Measurements from ENCODE around the gene ADAMTS12.
A peak's percentile ranks its signal among the peaks of the same experiment; 100 is the strongest.

ADAMTS12 gene

DNA sequence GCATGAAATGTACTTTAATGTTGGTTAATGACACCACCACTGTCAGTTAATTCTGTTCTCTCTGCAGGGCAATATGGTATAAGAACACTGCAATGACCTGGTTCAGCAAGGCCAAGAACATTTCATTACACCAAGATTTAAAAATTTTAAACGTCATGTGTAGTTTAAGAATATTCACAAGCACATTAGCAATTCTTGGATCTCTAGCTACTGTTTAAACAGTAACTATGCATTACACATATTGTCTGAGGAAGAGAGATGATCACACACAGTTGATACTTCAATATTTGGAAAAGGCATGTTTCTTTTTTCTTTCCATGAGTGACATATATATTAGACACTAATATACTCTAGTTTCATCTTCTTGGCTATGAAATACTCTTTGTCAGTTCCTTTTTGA, 143.0 kb downstream of the ADAMTS12 start:
- TF ChIP-seq JUND (IDR thresholded peaks at IDR 0.05; ENCODE audit: low read depth): no peak
- DNase-seq (ENCODE audit: low read depth in 1 of 2, low spot score in 1 of 2): no peak
- in situ Hi-C loops (cut with HindIII; ENCODE audit: low pct_unique_long_range_greater_than_20kb, low sequenced_read_pairs): no loop called here

DNA sequence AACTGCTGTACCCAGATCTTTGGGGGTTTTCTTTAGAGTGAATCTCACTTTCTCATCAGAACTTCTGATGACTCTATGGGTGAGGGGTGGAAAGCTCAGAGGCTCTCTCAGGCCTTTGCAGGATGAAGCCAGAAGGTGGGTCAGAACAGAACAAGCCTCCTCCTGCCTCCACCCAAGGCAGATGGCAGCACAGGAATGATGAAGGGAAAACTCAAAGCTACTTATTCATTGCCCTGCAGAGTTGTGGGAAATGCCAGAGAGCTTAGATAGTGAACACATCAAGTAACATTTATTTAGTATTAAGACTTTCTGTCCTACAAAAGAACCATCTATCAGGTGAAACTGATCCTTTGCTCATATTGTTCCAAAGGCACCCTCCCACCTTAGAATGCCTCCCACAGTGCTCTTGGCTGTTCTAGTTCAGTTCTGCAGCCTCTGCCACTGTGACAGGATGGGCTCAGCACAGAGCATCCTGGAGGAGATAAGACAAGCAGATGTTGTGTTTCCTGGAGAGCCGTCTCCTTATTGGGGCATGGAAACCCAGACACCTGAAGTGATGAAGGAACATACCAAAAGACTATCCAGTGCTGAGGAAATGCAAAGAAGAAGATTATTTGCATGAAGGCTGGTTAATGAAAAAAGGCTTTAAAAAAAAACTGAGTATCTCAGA, 146.6 kb downstream of the ADAMTS12 start:
- no peak for DNase-seq (ENCODE audit: low read depth in 1 of 2, low spot score in 1 of 2)
- in situ Hi-C loops (cut with HindIII; ENCODE audit: low pct_unique_long_range_greater_than_20kb, low sequenced_read_pairs): no loop called here
- no peak for TF ChIP-seq JUND (IDR thresholded peaks at IDR 0.05; ENCODE audit: low read depth)

DNA sequence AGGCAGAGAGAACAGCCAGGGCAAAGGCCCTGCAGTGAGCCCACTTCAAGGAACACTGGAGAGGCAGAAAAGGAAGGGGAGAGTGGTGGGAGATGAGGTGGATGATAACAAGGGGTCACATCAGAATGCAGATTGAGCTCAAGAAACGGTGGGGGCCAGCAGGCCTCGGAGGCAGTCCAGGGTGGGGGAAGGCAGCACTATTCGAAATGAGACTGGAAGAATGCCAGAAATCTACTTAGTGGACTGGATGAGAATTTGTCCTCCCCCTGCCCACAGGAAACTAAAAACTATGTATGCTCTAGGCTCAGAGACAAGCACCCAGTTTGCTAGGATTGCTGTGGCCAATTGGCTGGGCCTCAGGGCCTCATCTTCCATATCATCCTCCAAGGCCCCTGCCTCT, 148.7 kb downstream of the ADAMTS12 start:
- in situ Hi-C loops (cut with HindIII; ENCODE audit: low pct_unique_long_range_greater_than_20kb, low sequenced_read_pairs): no loop called here
- no peak for DNase-seq (ENCODE audit: low read depth in 1 of 2, low spot score in 1 of 2)
- no peak for TF ChIP-seq JUND (IDR thresholded peaks at IDR 0.05; ENCODE audit: low read depth)

DNA sequence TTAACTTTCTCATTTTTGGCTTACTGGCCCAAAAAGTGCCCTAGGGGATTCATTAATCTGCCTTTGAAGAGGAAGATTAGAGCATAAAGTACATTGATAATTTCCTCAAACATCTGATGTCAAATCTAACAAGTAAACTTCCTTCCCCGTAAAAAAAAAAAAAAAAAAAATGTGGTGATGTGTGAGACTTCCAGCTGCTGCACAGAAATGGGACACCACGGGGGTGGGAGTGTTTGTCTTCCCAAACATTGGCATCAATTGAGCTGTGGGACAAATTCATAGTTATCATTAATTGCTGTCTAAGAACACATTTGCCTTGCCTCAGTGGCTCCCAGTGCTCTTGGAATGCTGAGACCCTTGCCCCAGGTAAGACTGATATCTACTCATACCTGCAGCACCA, 149.6 kb downstream of the ADAMTS12 start:
- in situ Hi-C loops (cut with HindIII; ENCODE audit: low pct_unique_long_range_greater_than_20kb, low sequenced_read_pairs): no loop called here
- no peak for DNase-seq (ENCODE audit: low read depth in 1 of 2, low spot score in 1 of 2)

DNA sequence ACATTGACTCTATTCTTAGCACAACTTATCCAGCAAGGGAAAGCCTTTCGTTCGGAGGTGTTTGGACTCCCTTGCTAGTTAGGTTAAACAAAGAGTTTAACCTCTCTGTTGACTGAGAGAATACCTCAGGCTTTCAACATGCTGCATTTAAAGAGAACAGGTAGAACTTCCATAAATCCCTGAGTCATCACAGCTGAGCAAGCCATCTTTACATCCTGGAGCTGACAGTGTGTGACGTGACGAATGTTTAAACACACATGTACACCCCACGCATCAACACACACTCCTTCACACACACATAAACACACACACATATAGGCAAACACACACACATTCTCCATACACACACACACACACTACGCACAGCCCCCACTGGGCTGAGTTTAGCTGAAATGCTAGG, 152.8 kb downstream of the ADAMTS12 start:
- TF ChIP-seq JUND (IDR thresholded peaks at IDR 0.05; ENCODE audit: low read depth): no peak
- DNase-seq (ENCODE audit: low read depth in 1 of 2, low spot score in 1 of 2): peak; percentile 18 to 80
- in situ Hi-C loops (cut with HindIII; ENCODE audit: low pct_unique_long_range_greater_than_20kb, low sequenced_read_pairs): no loop called here

More for the DNA sequence above, 149.6 kb downstream of the ADAMTS12 start:
- no peak for TF ChIP-seq JUND (IDR thresholded peaks at IDR 0.05; ENCODE audit: low read depth)

DNA sequence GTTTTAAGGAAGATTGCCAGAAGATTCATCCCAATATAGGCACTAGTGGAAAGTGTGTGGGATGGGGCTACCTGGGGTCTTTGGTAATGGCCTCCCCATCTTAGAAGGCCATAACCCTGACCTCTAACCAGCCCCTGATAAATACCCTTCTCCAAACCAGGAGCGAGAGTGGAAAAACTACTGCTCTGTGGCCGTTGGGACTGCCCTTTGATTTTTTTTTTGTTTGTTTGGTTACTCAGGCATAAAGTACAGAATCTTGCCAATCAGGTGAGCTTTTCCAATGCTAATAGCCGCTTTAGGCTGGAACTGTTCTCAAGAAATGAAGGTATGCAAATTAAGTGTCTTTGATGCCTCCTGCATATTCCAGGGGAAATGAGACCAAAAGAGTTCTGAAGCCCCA, 153.7 kb downstream of the ADAMTS12 start:
- in situ Hi-C loops (cut with HindIII; ENCODE audit: low pct_unique_long_range_greater_than_20kb, low sequenced_read_pairs): no loop called here

DNA sequence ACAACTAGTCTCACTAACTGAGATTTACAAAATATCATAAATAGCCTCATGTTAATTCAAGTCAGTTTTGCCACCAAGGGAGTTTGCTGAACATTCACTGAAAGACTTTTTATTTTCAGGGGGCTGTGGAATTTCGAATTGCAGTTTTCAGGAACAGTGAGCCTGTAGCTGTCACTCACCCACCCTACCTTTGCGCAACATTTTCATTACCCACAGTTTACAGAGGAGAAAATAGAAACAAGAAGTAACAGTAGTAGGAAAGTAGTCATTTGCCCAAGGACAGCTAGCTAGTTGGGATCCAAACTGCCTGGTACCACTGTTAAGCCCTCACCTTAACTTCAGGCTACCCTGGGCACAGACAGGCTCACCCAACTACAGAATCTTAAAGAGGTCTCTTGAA, 154.1 kb downstream of the ADAMTS12 start:
- no peak for TF ChIP-seq JUND (IDR thresholded peaks at IDR 0.05; ENCODE audit: low read depth)
- DNase-seq (ENCODE audit: low read depth in 1 of 2, low spot score in 1 of 2): no peak
- in situ Hi-C loops (cut with HindIII; ENCODE audit: low pct_unique_long_range_greater_than_20kb, low sequenced_read_pairs): no loop called here

More for the DNA sequence above, 153.7 kb downstream of the ADAMTS12 start:
- DNase-seq (ENCODE audit: low read depth in 1 of 2, low spot score in 1 of 2): peak in 1 of 2 experiments; percentile 42
- TF ChIP-seq JUND (IDR thresholded peaks at IDR 0.05; ENCODE audit: low read depth): no peak

GRCh38 chr5:33737284-33737683, 154.5 kb downstream of the ADAMTS12 start:
- in situ Hi-C loops (cut with HindIII; ENCODE audit: low pct_unique_long_range_greater_than_20kb, low sequenced_read_pairs): no loop called here

GRCh38 chr5:33736510-33736909, 155.3 kb downstream of the ADAMTS12 start:
- TF ChIP-seq JUND (IDR thresholded peaks at IDR 0.05; ENCODE audit: low read depth): no peak
- peak in 1 of 2 experiments; percentile 57 for DNase-seq (ENCODE audit: low read depth in 1 of 2, low spot score in 1 of 2)
- in situ Hi-C loops (cut with HindIII; ENCODE audit: low pct_unique_long_range_greater_than_20kb, low sequenced_read_pairs): no loop called here

More at GRCh38 chr5:33737284-33737683, 154.5 kb downstream of the ADAMTS12 start:
- DNase-seq (ENCODE audit: low read depth in 1 of 2, low spot score in 1 of 2): no peak
- TF ChIP-seq JUND (IDR thresholded peaks at IDR 0.05; ENCODE audit: low read depth): no peak

DNA sequence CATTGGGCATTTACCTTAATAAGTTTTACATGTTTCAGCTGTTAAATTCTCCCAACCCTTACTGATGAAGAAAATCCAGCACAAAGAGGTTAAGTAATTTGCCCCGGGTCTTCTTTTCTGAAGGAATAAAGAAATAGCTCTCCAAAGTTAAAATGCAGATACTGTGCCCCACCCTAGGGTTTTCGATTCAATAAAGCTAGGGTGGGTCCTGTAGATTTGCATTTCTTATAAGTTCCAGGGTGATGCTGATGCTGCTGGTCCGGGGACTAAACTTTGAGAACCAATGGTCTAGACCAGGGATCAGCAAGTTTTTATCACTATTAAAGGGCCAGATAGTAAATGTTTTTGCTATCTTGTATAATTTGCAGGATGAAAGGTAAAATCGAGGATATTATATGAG, 156.7 kb downstream of the ADAMTS12 start:
- no peak for DNase-seq (ENCODE audit: low read depth in 1 of 2, low spot score in 1 of 2)
- in situ Hi-C loops (cut with HindIII; ENCODE audit: low pct_unique_long_range_greater_than_20kb, low sequenced_read_pairs): no loop called here
- TF ChIP-seq JUND (IDR thresholded peaks at IDR 0.05; ENCODE audit: low read depth): no peak

GRCh38 chr5:33734537-33734936, 157.3 kb downstream of the ADAMTS12 start:
- TF ChIP-seq JUND (IDR thresholded peaks at IDR 0.05; ENCODE audit: low read depth): no peak
- DNase-seq (ENCODE audit: low read depth in 1 of 2, low spot score in 1 of 2): no peak
- in situ Hi-C loops (cut with HindIII; ENCODE audit: low pct_unique_long_range_greater_than_20kb, low sequenced_read_pairs): no loop called here

GRCh38 chr5:33733225-33733624, 158.6 kb downstream of the ADAMTS12 start:
- in situ Hi-C loops (cut with HindIII; ENCODE audit: low pct_unique_long_range_greater_than_20kb, low sequenced_read_pairs): no loop called here
- DNase-seq (ENCODE audit: low read depth in 1 of 2, low spot score in 1 of 2): no peak
- TF ChIP-seq JUND (IDR thresholded peaks at IDR 0.05; ENCODE audit: low read depth): no peak

DNA sequence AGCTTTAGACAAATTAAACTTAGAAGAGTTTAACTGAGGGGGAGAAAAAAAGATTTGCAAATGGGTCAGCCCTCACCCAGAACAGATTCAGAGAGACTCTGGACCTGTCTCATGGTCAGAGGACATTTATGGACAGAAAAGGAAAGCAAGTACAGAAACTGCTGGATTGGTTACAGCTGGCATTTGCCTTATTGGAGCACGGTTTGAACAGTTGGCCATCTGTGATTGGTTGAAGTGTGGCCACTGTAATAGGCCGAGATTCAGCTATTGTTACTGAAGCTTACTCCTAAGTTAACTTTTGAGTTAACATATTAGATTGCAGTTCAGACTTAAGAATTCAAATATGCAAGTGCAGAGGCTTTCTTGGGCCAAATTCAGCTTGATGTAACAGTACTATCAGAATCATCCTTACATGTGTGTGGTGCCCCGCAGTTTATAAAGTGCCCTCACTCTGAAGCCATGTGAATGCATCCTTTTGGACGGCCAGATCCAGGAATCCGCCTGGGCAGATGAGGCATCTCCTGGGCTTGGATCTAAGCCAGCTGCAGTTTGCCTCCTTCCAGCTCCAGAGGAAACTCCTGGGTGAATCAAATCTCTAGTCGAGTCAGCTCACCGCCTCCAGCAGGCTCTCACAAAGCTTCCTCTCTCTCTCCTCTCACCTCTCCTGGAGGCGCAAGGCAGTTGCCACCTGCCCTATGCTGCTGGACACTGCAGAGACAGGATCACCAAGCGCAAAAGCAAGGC, 165.2 kb downstream of the ADAMTS12 start:
- no peak for TF ChIP-seq JUND (IDR thresholded peaks at IDR 0.05; ENCODE audit: low read depth)
- in situ Hi-C loops (cut with HindIII; ENCODE audit: low pct_unique_long_range_greater_than_20kb, low sequenced_read_pairs): no loop called here
- DNase-seq (ENCODE audit: low read depth in 1 of 2, low spot score in 1 of 2): no peak

Data from T47D (cell line).